NCI-H82 treated with DMSO at 0.1 percent for 48 hours (cell line): ENCODE measurements around the gene GABRB1.

Experiments used
- DNase-seq: peaks from one replicate; lab custom pipeline; 2025; ENCODE audit not compliant: unreplicated experiment; lab: John Stamatoyannopoulos, UW

Gene GABRB1

DNA sequence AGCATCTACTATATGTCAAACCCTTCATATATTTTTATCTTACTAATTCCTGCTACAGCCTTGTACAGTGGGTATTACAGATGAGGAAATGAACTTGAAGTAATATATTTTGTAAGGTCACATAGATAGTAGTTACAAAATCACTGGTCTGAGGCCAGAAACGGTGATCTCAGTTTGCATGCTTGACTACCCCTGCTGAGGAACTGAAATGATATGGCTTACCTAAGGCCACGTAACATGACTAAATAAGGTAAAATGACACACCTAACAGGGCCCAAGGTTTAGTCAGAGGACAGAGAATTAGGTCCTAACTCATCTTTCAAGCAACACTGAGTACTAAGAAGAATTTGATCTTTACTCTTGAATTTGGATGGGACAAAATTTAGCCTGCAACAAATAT lies 433.6 kb downstream of the GABRB1 start:
- DNase-seq = no peak

DNA sequence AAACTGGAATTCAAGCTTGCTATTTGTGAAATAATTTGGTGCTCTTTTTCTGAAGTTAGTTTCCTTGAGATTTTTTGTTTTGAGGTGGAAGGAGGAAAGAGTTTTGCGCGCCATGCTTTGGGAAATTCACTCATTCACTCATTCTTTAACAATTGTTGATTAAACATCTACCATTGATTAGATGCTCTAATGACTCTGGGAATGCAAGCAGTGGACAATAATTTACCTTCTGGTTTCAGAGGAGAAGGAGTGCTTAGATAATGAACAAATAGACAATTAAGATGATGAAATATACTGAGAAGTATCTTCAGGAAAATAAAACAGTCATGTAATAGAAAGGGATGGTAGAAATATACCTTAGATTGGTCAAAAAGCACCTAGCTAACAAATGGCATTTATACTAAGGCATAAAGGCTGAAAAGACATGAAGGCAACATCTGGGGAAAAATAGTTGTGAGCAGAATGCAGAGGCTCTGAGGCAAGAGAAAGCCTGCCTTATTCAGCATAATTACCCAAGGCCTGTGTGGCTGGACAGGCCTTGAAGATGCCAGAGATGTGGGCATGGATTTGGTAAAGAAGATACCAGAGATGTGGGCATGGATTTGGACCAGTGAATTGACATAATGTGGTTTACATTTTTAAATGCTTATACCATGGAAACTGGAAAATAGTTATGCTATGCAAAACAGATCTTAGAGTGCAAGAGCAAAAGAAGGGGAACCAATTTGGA lies 434.9 kb downstream of the GABRB1 start:
- DNase-seq = no peak

DNA sequence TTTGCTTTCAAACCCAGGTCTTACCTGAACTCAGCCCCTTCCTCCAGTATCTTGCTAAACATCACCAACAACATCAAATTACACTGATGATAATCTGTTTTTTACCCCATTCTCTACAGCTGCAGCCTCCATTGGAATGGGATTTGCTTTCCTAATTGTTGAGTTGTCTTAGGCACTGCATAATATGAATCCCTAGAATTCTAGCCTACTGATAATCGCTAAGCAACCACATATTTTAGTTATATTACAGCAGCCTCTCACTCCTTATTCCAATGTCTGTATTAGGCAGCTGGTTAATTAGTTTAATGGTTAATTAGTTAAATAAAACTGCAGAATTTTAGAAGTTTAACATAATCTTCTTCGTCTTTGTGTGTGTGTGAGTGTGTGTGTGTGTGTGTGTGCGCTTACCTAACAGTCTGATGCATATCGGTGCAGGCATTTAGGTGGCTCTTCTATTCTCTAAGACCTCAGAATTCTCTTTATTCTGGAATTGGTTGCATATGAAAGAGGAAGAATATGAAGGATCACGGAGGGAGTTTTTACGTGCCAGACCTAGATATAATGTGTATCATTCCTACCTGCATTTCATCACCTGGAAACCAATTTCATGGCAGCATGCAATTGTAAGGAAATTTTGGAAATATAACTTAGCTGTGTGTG lies 437.5 kb downstream of the GABRB1 start:
- no peak for DNase-seq

DNA sequence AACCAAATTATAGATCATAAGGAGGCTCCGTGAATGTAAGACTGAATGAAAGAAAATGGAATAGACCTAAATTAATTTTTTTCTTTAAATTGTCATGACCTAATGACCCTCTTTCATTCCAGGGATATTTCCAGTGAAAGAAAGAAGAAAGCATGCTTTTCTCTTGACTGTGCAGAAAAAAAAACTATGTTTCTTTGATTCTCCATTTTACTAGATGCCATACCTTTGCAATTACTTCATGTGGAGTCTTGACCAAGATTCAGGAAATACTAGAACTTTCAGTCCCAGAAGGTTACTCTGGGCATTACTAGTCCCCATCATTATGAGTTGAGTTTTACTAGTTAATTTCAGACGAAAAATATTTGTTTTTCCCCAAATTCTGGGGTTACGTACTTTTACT lies 438.6 kb downstream of the GABRB1 start:
- DNase-seq = no peak

DNA sequence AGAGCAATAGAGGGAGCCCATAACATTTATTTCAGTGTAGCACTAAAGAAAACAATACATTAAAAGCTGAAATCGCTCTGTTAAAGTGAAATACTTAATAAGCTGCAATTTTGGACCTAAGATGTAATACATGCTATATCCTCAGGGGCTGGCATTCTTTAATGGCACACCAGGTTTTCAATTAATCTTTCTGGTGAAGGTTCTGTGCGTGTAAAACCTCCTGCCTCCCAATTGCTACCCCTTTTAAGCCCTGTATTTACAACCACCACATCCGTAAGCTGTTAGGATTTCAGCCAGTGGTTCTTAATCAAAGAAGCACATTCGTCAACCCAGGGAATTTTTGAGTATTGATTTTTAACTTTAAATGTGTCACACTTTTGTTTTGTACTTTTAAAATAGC lies 439.7 kb downstream of the GABRB1 start:
- no peak for DNase-seq

DNA sequence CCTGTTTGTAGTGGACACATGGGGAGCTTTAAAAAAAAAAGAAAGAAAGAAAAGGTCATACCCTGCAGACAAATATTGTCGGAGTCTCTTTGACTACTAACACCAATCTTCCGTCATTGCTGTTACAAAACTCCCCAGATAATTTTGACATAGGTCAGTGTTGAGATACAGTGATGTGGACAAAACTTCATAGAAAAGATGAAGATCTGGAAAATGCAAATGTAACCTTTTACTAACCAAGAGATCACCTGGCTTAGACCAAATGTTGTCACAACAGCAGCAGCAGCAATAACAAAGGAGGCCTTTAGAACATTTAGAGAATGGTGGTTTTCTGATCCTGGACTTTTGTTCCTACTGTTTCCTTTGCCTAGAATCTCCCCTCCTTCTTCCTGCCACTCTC lies 440.2 kb downstream of the GABRB1 start:
- no peak for DNase-seq

DNA sequence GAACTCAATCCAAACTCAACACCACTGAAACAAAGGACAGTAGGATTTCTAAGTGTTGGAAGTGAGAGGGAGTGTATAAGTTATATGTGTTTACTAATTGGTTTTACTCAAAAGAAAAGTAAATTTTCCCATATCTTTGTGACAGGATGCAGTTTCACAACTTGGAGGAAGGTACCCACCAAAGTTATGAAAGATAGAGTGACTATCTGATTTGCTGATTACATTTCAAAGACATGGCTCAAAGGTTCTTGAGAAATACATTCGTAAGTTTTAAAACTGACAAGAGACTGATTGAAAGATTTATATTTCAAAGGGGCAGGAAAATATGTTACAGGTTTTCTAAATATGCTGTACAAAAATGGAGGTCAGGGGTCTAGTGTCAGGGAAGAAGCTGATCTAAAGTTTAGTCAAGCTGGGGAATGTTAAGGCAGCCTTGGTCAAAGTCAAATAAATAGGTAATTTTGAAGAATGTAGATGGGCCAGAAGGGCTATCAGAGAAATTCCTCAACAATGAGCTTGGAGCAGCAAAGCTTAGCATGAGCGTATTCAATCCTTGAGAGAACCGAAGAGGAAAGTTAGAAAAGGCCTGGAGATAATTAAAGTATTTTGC lies 441.9 kb downstream of the GABRB1 start:
- DNase-seq = no peak

DNA sequence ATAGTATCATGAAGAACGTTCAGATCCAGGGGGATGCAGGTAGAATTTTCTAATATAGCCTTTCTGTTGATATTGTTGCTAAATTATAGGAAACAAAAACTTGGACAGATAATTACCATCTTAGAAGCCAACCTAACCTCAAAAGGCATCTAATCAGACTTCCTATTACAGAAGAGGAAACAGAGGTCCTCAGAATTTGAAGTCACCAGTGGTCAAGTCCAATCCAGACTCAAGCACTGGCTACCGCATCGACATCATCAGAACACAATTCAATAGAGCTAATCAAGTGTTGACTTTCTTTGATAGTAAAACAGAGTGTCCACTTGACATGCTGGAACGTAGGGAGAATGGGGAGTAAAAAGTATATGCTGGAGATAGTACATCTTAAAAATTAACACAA lies 443.4 kb downstream of the GABRB1 start:
- DNase-seq = no peak

DNA sequence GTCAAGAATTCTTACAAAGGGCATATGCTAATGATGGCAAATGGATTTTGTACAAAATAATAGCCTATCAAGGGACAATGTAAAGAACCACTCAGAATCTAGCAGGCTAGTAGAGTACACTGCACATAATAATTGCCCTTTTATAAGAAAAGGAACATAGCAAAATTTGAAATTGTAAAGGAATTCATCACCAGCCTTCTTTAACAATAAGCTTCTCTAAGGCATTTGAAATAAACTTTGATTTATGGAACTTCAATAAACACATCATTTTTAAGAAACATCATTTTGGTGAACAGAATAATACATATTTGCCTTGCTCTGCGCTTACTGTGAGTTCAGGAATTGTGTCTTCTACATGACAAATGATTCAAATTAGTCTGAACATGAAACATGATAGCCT lies 444.0 kb downstream of the GABRB1 start:
- DNase-seq = no peak
